IPS-15b (cell line): ENCODE measurements around the gene PARD3B.

Experiments used
- H3K27me3 ChIP-seq: one replicate; pipeline ENCODE4 v1.6.1; 2013; ENCODE audit warnings: low read length; ENCODE audit not compliant: control insufficient read depth, insufficient read depth
- H3K36me3 ChIP-seq: one replicate; pipeline ENCODE4 v1.6.1; 2013; ENCODE audit warnings: low read length; ENCODE audit not compliant: control insufficient read depth, insufficient read depth
- H3K4me1 ChIP-seq: one replicate; pipeline ENCODE4 v1.6.1; 2013; ENCODE audit warnings: mild to moderate bottlenecking, low read length; ENCODE audit not compliant: control insufficient read depth, insufficient read depth
- H3K4me3 ChIP-seq: one replicate; pipeline ENCODE4 v1.5.1; 2013; ENCODE audit warnings: low read depth, low read length
- H3K9ac ChIP-seq: one replicate; pipeline ENCODE4 v1.6.1; 2013; ENCODE audit warnings: low read depth, mild to moderate bottlenecking, low read length
- H3K9me3 ChIP-seq: one replicate; pipeline ENCODE4 v1.6.1; 2013; ENCODE audit warnings: mild to moderate bottlenecking, low read length; ENCODE audit not compliant: control insufficient read depth, insufficient read depth

PARD3B gene

GRCh38 chr2:205461678-205462665, 916.7 kb downstream of the PARD3B start:
- Histone ChIP-seq H3K36me3 (no peaks in the 10 kb centered on the region), H3K9me3 (no peaks in the 10 kb centered on the region), H3K27me3 (no peaks in the 10 kb centered on the region), H3K4me3 (no peak overlapping the region), H3K4me1 (peaks cover 29% of the 10 kb centered on the region), H3K9ac (no peak overlapping the region)

GRCh38 chr2:205462681-205463345, 917.5 kb downstream of the PARD3B start:
- H3K36me3 ChIP-seq: no peaks in the 10 kb centered on the region
- peaks cover 29% of the 10 kb centered on the region for H3K4me1 ChIP-seq

GRCh38 chr2:205463466-205464025, 918.3 kb downstream of the PARD3B start:
- Histone ChIP-seq H3K4me3 (no peak overlapping the region), H3K9ac (no peak overlapping the region), H3K27me3 (no peaks in the 10 kb centered on the region), H3K4me1 (peaks cover 29% of the 10 kb centered on the region), H3K9me3 (no peaks in the 10 kb centered on the region), H3K36me3 (no peaks in the 10 kb centered on the region)

More at GRCh38 chr2:205462681-205463345, 917.5 kb downstream of the PARD3B start:
- Histone ChIP-seq H3K9me3 (no peaks in the 10 kb centered on the region), H3K27me3 (no peaks in the 10 kb centered on the region), H3K4me3 (no peak overlapping the region), H3K9ac (no peak overlapping the region)

- H3K9me3 ChIP-seq: no peaks in the 10 kb centered on the region
- no peaks in the 10 kb centered on the region for H3K36me3 ChIP-seq
- H3K4me3 ChIP-seq: no peak overlapping the region
- peaks cover 29% of the 10 kb centered on the region for H3K4me1 ChIP-seq
- no peak overlapping the region for H3K9ac ChIP-seq
- H3K27me3 ChIP-seq: no peaks in the 10 kb centered on the region
These were observed 919.4 kb downstream of the PARD3B start for GRCh38 chr2:205464681-205465080.

- H3K36me3 ChIP-seq: no peaks in the 10 kb centered on the region
- H3K27me3 ChIP-seq: no peaks in the 10 kb centered on the region
- H3K4me1 ChIP-seq: peaks cover 29% of the 10 kb centered on the region
- no peak overlapping the region for H3K4me3 ChIP-seq
- H3K9me3 ChIP-seq: no peaks in the 10 kb centered on the region
- no peak overlapping the region for H3K9ac ChIP-seq
These were observed 920.5 kb downstream of the PARD3B start for GRCh38 chr2:205465791-205466190.

- Histone ChIP-seq H3K27me3 (no peaks in the 10 kb centered on the region), H3K9ac (no peak overlapping the region), H3K36me3 (no peaks in the 10 kb centered on the region), H3K9me3 (no peaks in the 10 kb centered on the region), H3K4me3 (no peak overlapping the region), H3K4me1 (peaks cover 3% of the 10 kb centered on the region)
These were observed 926.5 kb downstream of the PARD3B start for GRCh38 chr2:205471776-205472175.

- Histone ChIP-seq H3K36me3 (no peaks in the 10 kb centered on the region), H3K27me3 (no peaks in the 10 kb centered on the region), H3K9ac (no peak overlapping the region), H3K4me3 (no peak overlapping the region), H3K9me3 (no peaks in the 10 kb centered on the region), H3K4me1 (peaks cover 3% of the 10 kb centered on the region)
These were observed 928.5 kb downstream of the PARD3B start for GRCh38 chr2:205473791-205474190.

- Histone ChIP-seq H3K4me3 (no peak overlapping the region), H3K9me3 (no peaks in the 10 kb centered on the region), H3K4me1 (peaks cover 3% of the 10 kb centered on the region), H3K27me3 (no peaks in the 10 kb centered on the region), H3K9ac (no peak overlapping the region), H3K36me3 (no peaks in the 10 kb centered on the region)
These were observed 929.6 kb downstream of the PARD3B start for GRCh38 chr2:205474741-205475415.

GRCh38 chr2:205475416-205475768, 930.1 kb downstream of the PARD3B start:
- no peaks in the 10 kb centered on the region for H3K27me3 ChIP-seq

GRCh38 chr2:205477016-205477705, 931.9 kb downstream of the PARD3B start:
- H3K9me3 ChIP-seq: no peaks in the 10 kb centered on the region
- no peak overlapping the region for H3K9ac ChIP-seq
- no peaks in the 10 kb centered on the region for H3K27me3 ChIP-seq
- peaks cover 6% of the 10 kb centered on the region for H3K4me1 ChIP-seq
- no peaks in the 10 kb centered on the region for H3K36me3 ChIP-seq
- no peak overlapping the region for H3K4me3 ChIP-seq

More at GRCh38 chr2:205475416-205475768, 930.1 kb downstream of the PARD3B start:
- no peaks in the 10 kb centered on the region for H3K36me3 ChIP-seq
- H3K9me3 ChIP-seq: no peaks in the 10 kb centered on the region
- no peak overlapping the region for H3K9ac ChIP-seq
- H3K4me3 ChIP-seq: no peak overlapping the region
- H3K4me1 ChIP-seq: peaks cover 3% of the 10 kb centered on the region

GRCh38 chr2:205481861-205482260, 936.6 kb downstream of the PARD3B start:
- Histone ChIP-seq H3K9ac (no peak overlapping the region), H3K36me3 (no peaks in the 10 kb centered on the region), H3K27me3 (no peaks in the 10 kb centered on the region), H3K4me1 (peaks cover 21% of the 10 kb centered on the region), H3K4me3 (no peak overlapping the region), H3K9me3 (no peaks in the 10 kb centered on the region)
